Activated naive CD4-positive, alpha-beta T cell treated with anti-CD3 and anti-CD28 coated beads for 36 hours (primary cell): ENCODE results near the gene FLT3LG. TPM values are rescaled to one million over a fixed set of nuclear protein-coding genes. Genes with fewer than 3 reads are reported as not detected.
A peak's percentile ranks its signal among the peaks of the same experiment; 100 is the strongest.

Source experiments
- CTCF ChIA-PET: fragments of 350-600 bp; sonication (Branson Sonifier 250); formaldehyde crosslinking; loops from one replicate; lab custom pipeline; 2021; ENCODE audit warnings: antibody characterized with exemption; lab: Charles Lee
- DNase-seq: peaks from one replicate; pipeline ENCODE4 v3.0.0-alpha.2; 2020
- H3K27ac Mint-ChIP-seq: one replicate; pipeline ENCODE4 v1.8.0; 2021; ENCODE audit warnings: mild to moderate bottlenecking, mixed read lengths
- H3K27me3 Mint-ChIP-seq: one replicate; pipeline ENCODE4 v1.8.0; 2021; ENCODE audit warnings: low read depth, mixed read lengths
- H3K36me3 Mint-ChIP-seq: one replicate; pipeline ENCODE4 v1.8.0; 2021; ENCODE audit warnings: low read depth, mixed read lengths
- H3K4me1 Mint-ChIP-seq: one replicate; pipeline ENCODE4 v1.8.0; 2021; ENCODE audit warnings: low read depth, mixed read lengths
- H3K4me3 Mint-ChIP-seq: one replicate; pipeline ENCODE4 v1.8.0; 2021; ENCODE audit warnings: mild to moderate bottlenecking, moderate library complexity, mixed read lengths
- H3K9me3 Mint-ChIP-seq: one replicate; pipeline ENCODE4 v1.8.0; 2021; ENCODE audit warnings: mixed read lengths
- intact Hi-C: fragments of 100-400 bp; cut with micrococcal nuclease; formaldehyde crosslinking; loops from one replicate; pipeline ENCODE4 v1.15.1; 2023
- total RNA-seq, 2 experiments: library from RNA; stranded (reverse); gene quantifications; one replicate each; pipeline ENCODE4 v1.2.3, GENCODE V29; 2021

The FLT3LG gene
- total RNA-seq, 2 experiments from 2014 or later: 23.9 to 28.4 TPM

DNA sequence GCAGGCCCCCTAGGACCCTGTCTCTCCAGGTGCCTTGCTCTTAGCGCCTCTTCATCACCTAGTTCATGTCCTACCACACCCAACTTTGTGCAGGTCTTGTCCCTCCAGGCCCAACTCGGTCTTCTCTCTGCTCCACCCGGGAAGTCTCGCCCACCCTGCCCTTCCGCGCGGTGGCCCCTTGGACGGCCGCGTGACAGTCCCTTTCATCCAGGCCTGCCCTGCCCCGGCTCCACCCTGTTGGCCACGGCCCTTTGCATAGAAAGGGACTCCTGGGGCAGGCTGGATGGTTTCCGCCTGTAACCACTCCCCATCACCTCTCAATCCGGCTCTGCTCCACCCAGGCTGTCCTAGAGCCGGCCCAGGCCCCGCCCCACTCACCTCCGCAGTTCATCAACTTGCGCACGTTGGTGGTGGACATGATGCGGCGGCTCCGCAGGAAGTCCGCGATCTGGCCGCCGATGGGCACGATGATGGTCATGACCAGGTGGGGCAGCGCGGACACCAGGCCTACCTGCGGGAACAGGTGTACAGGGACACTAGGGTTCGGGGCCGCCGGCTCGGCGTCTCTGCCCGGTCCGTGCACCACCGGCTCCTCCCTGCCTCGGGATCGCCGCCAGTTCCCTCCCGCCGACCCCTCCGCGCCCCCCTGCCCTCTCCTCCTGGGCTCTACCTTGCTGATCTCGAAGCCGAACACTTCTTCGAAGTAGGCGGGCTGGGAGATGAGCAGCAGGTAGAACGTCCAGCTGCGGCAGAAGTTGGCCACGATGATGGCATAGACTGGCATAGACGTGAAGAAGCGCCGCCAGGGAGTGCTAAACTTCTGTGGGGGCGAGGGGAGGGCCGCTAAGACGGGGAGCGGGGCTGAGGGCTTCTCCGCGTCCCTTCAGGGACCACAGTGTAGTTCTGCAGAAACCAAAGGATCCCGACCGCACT, 41.6 kb upstream of the FLT3LG start:
- intact Hi-C loops: no loop called here
- Mint-ChIP-seq H3K27me3 (peaks cover 89% of the 10 kb centered on the region), H3K4me1 (peaks cover 37% of the 10 kb centered on the region), H3K9me3 (no peaks in the 10 kb centered on the region), H3K27ac (no peak overlapping the region), H3K4me3 (no peak overlapping the region), H3K36me3 (no peaks in the 10 kb centered on the region)
- CTCF ChIA-PET: no interaction called here
- peak; percentile 45 for DNase-seq

DNA sequence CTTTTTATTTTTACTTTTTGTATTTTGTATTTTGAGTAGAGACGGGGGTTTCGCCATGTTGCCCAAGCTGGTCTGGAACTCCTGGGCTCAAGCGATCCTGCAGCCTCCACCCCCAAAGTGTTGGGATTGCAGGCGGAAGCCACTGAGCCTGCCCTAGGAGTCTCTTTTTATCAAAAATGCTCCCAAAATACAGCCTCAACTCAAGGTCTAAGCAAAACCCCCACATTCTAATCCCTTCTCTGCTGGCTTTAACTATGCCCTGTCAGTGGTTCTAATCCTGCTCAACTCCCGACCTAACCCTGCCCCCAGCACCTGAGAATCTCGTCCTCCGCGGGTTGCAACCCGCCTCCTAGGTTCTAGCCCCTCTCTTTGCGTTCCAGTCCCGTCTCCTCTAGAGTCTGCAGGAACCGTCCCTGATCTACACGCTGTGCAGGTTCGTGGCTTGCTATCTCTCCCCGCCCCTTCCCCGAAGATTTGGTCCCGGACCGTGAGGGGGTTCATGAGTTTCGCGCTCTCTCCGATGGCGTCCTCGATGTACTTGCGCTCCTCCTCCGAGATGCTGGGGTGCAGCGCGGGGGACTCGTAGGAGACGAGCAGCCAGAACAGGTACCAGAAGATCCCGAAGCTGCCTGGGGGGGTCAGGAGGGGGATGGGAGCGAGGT, 40.6 kb upstream of the FLT3LG start:
- no peaks in the 10 kb centered on the region for H3K36me3 Mint-ChIP-seq
- CTCF ChIA-PET: no interaction called here
- no peak overlapping the region for H3K27ac Mint-ChIP-seq
- H3K27me3 Mint-ChIP-seq: peaks cover 91% of the 10 kb centered on the region
- peaks cover 29% of the 10 kb centered on the region for H3K4me1 Mint-ChIP-seq
- intact Hi-C loops: no loop called here
- no peak for DNase-seq
- no peak overlapping the region for H3K4me3 Mint-ChIP-seq
- H3K9me3 Mint-ChIP-seq: no peaks in the 10 kb centered on the region

DNA sequence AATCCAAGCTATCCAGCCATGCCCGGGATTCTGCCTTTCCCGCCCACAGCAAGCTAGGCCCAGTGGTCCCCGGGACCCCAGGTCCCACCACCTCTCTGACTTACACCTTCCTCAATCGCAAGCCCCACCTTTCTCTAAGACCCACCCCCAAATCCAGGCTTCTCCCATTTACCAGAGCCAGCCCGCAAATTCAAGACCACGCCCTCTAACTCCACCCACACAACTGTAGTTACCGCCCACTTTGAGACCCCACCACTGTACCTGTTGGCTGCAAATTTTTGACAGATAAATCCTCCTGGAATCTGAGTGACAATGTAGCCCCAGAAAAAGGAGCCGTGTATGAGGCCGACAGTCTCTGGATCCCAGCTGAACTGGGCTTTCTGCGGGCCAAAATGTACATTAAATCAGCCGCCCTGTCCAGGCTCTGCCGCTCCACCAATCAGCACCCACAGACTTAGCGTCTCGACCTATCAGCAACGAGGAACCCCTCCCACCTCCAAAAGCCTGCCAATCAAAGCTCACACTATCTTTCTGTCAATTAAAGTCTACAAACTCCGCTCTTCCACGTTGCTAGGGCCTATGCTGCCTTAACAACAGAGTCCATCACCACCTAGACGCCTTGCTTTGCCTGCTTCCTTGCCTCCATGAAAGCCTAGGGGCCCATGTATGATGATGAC, 39.0 kb upstream of the FLT3LG start:
- Mint-ChIP-seq H3K4me3 (no peak overlapping the region), H3K36me3 (no peaks in the 10 kb centered on the region), H3K27me3 (peaks cover 93% of the 10 kb centered on the region), H3K4me1 (peaks cover 23% of the 10 kb centered on the region), H3K27ac (no peak overlapping the region), H3K9me3 (no peaks in the 10 kb centered on the region)
- CTCF ChIA-PET: interaction anchor here (0.5 to 1.7 kb wide), 7 partner anchors 8 to 43 kb away, joined by 3 to 6 read pairs (median 3); no protein-coding TSS in a partner anchor
- no peak for DNase-seq
- intact Hi-C loops: no loop called here

DNA sequence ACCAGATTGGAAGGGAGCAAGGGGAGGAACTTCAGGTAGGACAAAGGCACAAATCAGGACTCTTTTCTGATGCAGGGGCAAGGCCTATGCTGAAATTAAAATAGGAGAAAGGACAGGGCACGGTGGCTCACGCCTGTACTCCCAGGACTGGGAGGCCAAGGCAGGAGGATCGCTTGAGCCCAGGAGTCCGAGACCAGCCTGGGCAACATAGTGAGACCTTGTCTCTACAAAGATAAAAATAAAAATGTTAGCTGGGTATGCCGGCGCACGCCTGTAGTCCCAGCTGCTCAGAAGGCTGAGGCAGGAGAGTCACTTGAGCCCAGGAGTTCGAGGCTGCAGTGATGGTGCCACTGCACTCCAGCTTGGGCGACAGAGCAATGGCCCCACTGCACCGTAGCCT, 38.3 kb upstream of the FLT3LG start:
- CTCF ChIA-PET: interaction anchor here (0.7 to 1.7 kb wide), 5 partner anchors 9 to 44 kb away, joined by 3 to 6 read pairs (median 3); no protein-coding TSS in a partner anchor
- Mint-ChIP-seq H3K4me3 (no peak overlapping the region), H3K27me3 (peaks cover 94% of the 10 kb centered on the region), H3K27ac (no peak overlapping the region), H3K36me3 (no peaks in the 10 kb centered on the region), H3K9me3 (no peaks in the 10 kb centered on the region), H3K4me1 (peaks cover 23% of the 10 kb centered on the region)
- intact Hi-C loops: no loop called here
- DNase-seq: no peak

DNA sequence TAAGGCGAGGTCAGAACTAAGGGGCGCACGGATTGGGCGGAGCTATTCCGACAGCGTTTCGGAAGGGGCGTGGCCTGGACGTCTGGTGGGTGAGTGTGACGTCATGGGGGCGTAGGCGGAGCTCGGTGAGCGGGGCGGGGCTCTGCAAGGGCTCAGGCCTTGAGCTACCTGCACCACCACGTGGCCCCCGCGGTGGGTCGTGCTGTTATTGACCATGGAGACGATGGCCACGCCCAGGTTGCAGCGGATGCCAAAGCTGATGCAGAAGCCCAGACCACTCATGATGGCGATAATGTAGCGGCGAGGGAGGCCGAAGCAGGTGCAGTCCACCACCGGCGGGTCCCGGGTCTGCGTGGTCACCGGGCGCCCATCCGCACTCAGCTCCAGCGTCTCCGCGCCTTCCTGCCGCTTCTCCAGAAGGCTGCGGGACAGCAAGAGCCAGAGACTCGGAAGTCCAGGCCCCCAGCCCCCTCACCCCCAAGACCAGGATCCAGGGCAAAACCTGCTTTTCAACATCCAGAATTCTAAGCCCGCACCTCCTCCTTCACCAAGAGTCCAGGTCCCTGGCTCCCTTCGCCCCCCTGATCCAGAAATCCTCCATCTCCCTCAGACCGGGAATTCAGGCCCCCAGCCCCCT, 37.5 kb upstream of the FLT3LG start:
- no peaks in the 10 kb centered on the region for H3K9me3 Mint-ChIP-seq
- peak; percentile 70 for DNase-seq
- intact Hi-C loops: no loop called here
- H3K27me3 Mint-ChIP-seq: peaks cover 91% of the 10 kb centered on the region
- CTCF ChIA-PET: interaction anchor here (1.4 to 1.7 kb wide), 3 partner anchors 9 to 45 kb away, joined by 3 to 6 read pairs (median 3); no protein-coding TSS in a partner anchor
- peak overlapping the region; percentile 1 for H3K4me3 Mint-ChIP-seq
- no peaks in the 10 kb centered on the region for H3K36me3 Mint-ChIP-seq
- H3K4me1 Mint-ChIP-seq: peaks cover 24% of the 10 kb centered on the region
- H3K27ac Mint-ChIP-seq: no peak overlapping the region

DNA sequence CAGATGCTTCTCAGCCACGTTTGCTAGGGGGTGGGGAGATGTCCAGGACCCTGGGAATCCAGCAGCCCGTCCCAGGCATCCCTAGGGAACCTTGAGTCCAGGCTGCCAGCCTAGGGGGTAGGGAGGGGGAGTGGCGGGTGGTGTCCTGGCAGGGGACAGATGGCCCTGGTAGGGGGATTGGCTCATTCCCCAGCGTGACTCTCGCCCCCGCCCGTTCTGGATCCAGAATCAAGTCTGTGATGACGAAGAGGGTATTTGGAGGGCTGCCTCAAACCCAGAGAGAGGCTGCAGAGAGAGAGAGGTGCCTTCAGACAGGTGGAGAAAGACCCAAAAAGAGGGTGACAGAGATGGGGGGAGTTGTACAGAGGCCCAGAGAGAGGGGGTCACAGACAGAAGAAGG, 36.8 kb upstream of the FLT3LG start:
- Mint-ChIP-seq H3K27me3 (peaks cover 93% of the 10 kb centered on the region), H3K9me3 (no peaks in the 10 kb centered on the region), H3K27ac (no peak overlapping the region), H3K4me1 (peaks cover 28% of the 10 kb centered on the region), H3K4me3 (no peak overlapping the region), H3K36me3 (no peaks in the 10 kb centered on the region)
- DNase-seq: no peak
- intact Hi-C loops: no loop called here
- CTCF ChIA-PET: interaction anchor here (1.7 kb wide), 1 partner anchor 45 kb away, joined by 6 read pairs; no protein-coding TSS in a partner anchor

DNA sequence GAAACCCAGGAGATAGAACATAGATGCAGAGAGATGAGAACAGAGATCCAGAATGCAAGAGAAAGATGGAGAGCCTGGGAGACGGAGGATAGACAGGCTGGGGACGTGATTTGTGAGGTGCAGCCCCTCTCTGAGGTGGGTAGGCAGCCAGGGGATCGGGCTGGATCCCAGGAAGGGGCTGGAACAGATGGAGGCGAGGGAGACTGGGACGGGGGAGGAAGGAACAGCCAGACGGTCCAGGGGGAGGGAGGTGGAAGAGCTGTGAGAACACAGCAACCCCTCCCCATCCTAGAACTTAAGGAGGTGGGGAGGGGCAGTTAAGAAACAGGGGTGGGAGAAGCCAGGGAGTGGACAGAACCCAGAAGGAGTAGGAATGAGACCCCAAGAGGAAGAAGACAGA, 35.8 kb upstream of the FLT3LG start:
- Mint-ChIP-seq H3K9me3 (no peaks in the 10 kb centered on the region), H3K4me3 (no peak overlapping the region), H3K27ac (no peak overlapping the region), H3K27me3 (peaks cover 88% of the 10 kb centered on the region), H3K4me1 (peaks cover 25% of the 10 kb centered on the region), H3K36me3 (no peaks in the 10 kb centered on the region)
- CTCF ChIA-PET: no interaction called here
- intact Hi-C loops: no loop called here
- no peak for DNase-seq

DNA sequence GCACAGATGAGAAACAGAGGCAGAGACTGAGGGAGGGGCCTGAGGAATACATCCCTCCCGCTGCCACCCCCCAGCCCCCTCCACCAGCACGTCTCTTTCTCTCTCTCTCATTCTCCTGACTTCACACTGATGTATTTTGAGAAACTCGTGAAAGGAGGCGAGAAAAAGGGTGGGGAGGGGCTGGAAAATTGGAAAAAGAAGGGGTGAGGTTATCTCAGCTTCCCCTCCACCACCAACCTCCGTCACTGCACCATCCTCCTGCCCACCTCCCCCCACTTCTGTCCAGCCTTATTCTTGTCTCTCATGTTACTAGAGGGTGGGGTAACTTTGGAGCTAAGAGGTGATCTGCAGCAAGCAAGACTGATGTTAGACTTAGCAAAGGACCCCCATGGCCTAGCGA, 34.2 kb upstream of the FLT3LG start:
- H3K4me1 Mint-ChIP-seq: peaks cover 27% of the 10 kb centered on the region
- CTCF ChIA-PET: interaction anchor here (1.1 to 1.6 kb wide), 2 partner anchors 22 to 49 kb away, joined by 3 read pairs; no protein-coding TSS in a partner anchor
- no peak for DNase-seq
- intact Hi-C loops: no loop called here
- H3K36me3 Mint-ChIP-seq: no peaks in the 10 kb centered on the region
- no peaks in the 10 kb centered on the region for H3K9me3 Mint-ChIP-seq
- peaks cover 74% of the 10 kb centered on the region for H3K27me3 Mint-ChIP-seq
- H3K27ac Mint-ChIP-seq: no peak overlapping the region
- no peak overlapping the region for H3K4me3 Mint-ChIP-seq

DNA sequence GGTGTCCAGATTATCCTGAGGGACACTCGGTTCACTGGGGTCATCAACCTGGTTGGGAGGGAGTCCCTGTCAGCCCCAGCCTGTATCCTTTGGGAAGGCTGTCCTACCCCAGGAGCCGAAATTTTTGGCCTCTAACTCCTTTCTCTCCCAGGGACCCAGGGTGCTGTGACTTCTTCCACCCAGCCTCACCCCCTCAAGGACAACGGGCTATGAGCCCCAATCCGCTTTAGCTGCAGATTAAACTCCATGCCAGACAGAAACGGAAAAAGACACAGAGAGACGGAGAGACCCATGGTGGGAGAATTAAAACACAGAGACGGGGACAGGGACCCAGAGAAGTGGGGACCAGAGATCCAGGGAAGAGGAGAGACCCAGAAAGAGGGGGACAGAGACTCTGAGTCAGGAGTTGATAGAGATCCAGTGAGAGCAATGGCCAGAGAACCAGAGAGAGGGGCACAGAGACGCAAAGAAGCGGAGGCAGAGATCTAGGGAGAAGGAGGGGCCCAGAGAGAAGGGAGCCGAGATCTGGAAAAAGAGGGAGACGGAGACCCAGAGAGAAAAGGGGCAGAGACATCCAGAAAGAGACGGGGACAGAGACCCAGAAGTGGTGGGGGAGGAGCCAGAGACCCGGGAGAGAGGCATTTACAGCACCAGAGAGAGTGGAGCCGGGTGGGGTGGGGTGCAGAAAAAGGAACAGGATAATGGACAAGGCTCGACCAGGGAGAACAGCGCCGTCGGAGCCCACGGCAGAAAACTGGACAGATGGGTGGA, 33.4 kb upstream of the FLT3LG start:
- intact Hi-C loops: no loop called here
- Mint-ChIP-seq H3K4me3 (peak overlapping the region; percentile 29), H3K27me3 (peaks cover 66% of the 10 kb centered on the region), H3K36me3 (no peaks in the 10 kb centered on the region), H3K4me1 (peaks cover 27% of the 10 kb centered on the region), H3K9me3 (no peaks in the 10 kb centered on the region), H3K27ac (no peak overlapping the region)
- DNase-seq: no peak
- CTCF ChIA-PET: interaction anchor here (1.1 to 1.6 kb wide), 2 partner anchors 23 to 50 kb away, joined by 3 read pairs; no protein-coding TSS in a partner anchor

DNA sequence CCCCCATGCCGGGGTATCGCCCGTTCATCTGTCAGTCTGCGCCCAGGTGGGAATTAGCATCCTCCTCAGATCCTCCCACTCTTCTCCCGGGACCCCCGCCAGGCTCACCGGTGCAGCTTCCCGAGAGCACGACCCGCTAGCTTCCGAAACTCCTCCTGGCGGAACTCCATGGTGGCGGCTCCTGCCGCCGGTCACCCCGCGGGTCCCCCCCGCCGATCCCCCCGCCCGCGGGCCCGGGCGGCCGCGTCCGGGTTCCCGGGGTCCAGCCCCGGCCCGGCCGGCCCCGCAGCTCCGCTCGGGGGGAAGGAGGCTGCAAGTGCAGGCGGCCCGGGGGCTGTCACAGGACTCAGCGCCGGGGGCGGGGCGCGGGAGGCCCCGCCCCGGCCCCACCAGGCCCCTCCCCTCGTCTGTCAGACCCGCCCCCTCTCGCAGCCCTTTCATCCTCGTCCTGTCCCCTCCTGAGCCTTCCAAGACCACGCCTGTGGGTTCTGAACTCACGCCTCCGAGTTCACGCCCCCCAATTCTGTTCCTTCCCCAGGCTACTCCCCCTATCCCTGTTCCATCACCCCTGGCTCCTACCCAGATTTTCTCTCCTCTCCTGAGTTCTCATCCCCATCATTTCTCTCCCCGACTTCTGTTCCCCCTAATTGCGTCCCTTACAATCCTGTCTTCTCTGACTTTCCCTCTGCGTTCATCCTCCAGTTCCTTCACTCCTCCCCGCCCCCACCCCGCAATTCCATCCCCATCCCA, 32.6 kb upstream of the FLT3LG start, which contains the start of gene SLC17A7:
Gene SLC17A7, minus strand, starts transcription at position 318 of the 750 bp plus-strand sequence. Its CDS starts 148 bp downstream, at position 170.
- Mint-ChIP-seq H3K9me3 (no peaks in the 10 kb centered on the region), H3K36me3 (no peaks in the 10 kb centered on the region), H3K27ac (no peak within 1 kb of the TSS), H3K4me1 (peaks cover 25% of the 10 kb centered on the region), H3K4me3 (peak within 1 kb of the TSS; percentile 75), H3K27me3 (peaks cover 59% of the 10 kb centered on the region)
- CTCF ChIA-PET: interaction anchor here (0.8 to 0.9 kb wide), 3 partner anchors 32 to 49 kb away, joined by 3 to 4 read pairs (median 3); no protein-coding TSS in a partner anchor
- intact Hi-C loops: no loop called here
- DNase-seq: peak; percentile 47
